SK-N-SH (cell line): ENCODE results near the gene MPZL1. TPM values are rescaled to one million over a fixed set of nuclear protein-coding genes. Genes with fewer than 3 reads are reported as not detected.

ENCODE experiments used
- CTCF ChIA-PET: fragments of 300-600, 350-600 bp; formaldehyde crosslinking; extraction: SDS; loops from one replicate; lab custom pipeline; 2021; lab: Yijun Ruan, JAX
- POLR2A ChIA-PET: fragments of 350-600 bp; sonication (Branson Sonifier 250); formaldehyde crosslinking; extraction: SDS; loops from one replicate; lab custom pipeline; 2020; ENCODE audit warnings: antibody characterized with exemption, inconsistent platforms; lab: Yijun Ruan, JAX
- DNase-seq: peaks from one replicate; pipeline ENCODE4 v3.0.0; 2012
- H2AFZ ChIP-seq: fragments of 200-600 bp; sonication (generic); 2 replicates; pipeline ENCODE4 v1.8.1; 2016; ENCODE audit warnings: antibody characterized with exemption, mild to moderate bottlenecking, low read depth
- H3F3A ChIP-seq: fragments of 200-600 bp; sonication (generic); replicated peaks from 2 replicates; pipeline ENCODE3; 2016; ENCODE audit warnings: antibody characterized with exemption, mild to moderate bottlenecking; ENCODE audit not compliant: insufficient read depth
- H3K27ac ChIP-seq, 2 experiments: fragments of 200-500 bp in 1 of 2; fragments of 200-600 bp in 1 of 2; sonication (Bioruptor generic) in 1 of 2; sonication (generic), shearing (Covaris generic) in 1 of 2; 2 replicates each; pipeline versions ENCODE4 v1.5.1 to v1.6.1; 2014 to 2016; ENCODE audit warnings: low read depth in 2 of 2, inconsistent platforms in 1 of 2, low read length in 1 of 2, mild to moderate bottlenecking in 1 of 2, mixed read lengths in 1 of 2
- H3K27me3 ChIP-seq: fragments of 200-600 bp; sonication (generic), shearing (Covaris generic); 2 replicates; pipeline ENCODE4 v1.6.1; 2016; ENCODE audit warnings: mixed run types; ENCODE audit not compliant: insufficient read depth
- H3K36me3 ChIP-seq, 2 experiments: fragments of 200-500 bp in 1 of 2; fragments of 200-600 bp in 1 of 2; sonication (Bioruptor generic) in 1 of 2; sonication (generic) in 1 of 2; replicated peaks in 1 of 2; 2 replicates each; pipeline versions ENCODE3 to v1.5.1; 2014 to 2016; ENCODE audit warnings: low read length in 1 of 2, mild to moderate bottlenecking in 1 of 2; ENCODE audit not compliant: insufficient read depth in 2 of 2, control insufficient read depth in 1 of 2
- H3K4me1 ChIP-seq, 2 experiments: fragments of 200-500 bp in 1 of 2; fragments of 200-600 bp in 1 of 2; sonication (Bioruptor generic) in 1 of 2; sonication (generic), shearing (Covaris generic) in 1 of 2; 2 replicates each; pipeline versions ENCODE4 v1.5.1 to v1.6.1; 2014 to 2016; ENCODE audit warnings: low read depth in 1 of 2, low read length in 1 of 2, mixed run types in 1 of 2; ENCODE audit not compliant: insufficient read depth in 2 of 2, control insufficient read depth in 1 of 2
- H3K4me2 ChIP-seq: fragments of 200-600 bp; sonication (generic), shearing (Covaris generic); 2 replicates; pipeline ENCODE4 v1.6.1; 2017; ENCODE audit warnings: mixed run types
- H3K4me3 ChIP-seq, 2 experiments: fragments of 200-500 bp in 1 of 2; fragments of 200-600 bp in 1 of 2; sonication (Bioruptor generic) in 1 of 2; sonication (generic), shearing (Covaris generic) in 1 of 2; 2 replicates each; pipeline versions ENCODE4 v1.5.1 to v1.8.1; 2014 to 2016; ENCODE audit warnings: low read depth in 2 of 2, inconsistent platforms in 1 of 2, low read length in 1 of 2, mild to moderate bottlenecking in 1 of 2, mixed read lengths in 1 of 2, moderate library complexity in 1 of 2
- H3K79me2 ChIP-seq: fragments of 200-600 bp; sonication (generic); 2 replicates; pipeline ENCODE4 v1.8.1; 2017; ENCODE audit warnings: mild to moderate bottlenecking; ENCODE audit not compliant: insufficient read depth
- H3K9ac ChIP-seq: fragments of 200-600 bp; sonication (generic); 2 replicates; pipeline ENCODE4 v1.6.1; 2017; ENCODE audit warnings: mixed run types
- H3K9me2 ChIP-seq: fragments of 200-600 bp; sonication (generic); 2 replicates; pipeline ENCODE4 v1.6.1; 2017; ENCODE audit warnings: mixed run types
- H3K9me3 ChIP-seq: fragments of 200-600 bp; sonication (generic); 2 replicates; pipeline ENCODE4 v1.6.1; 2017; ENCODE audit warnings: mixed run types, mild to moderate bottlenecking, moderate library complexity
- H4K20me1 ChIP-seq: fragments of 200-600 bp; sonication (generic); 2 replicates; pipeline ENCODE4 v1.6.1; 2017; ENCODE audit warnings: mild to moderate bottlenecking, mixed run types; ENCODE audit not compliant: insufficient read depth
- CTCF ChIP-seq: fragments of 200-600 bp; sonication (generic); IDR thresholded peaks from 2 replicates; pipeline ENCODE4 v1.6.1; 2017; ENCODE audit warnings: antibody characterized with exemption, mild to moderate bottlenecking, moderate library complexity
- EP300 ChIP-seq, 2 experiments: IDR thresholded peaks; 2 replicates each; pipeline versions ENCODE4 v1.4.0 to v1.6.1; 2012; ENCODE audit warnings: borderline replicate concordance in 1 of 2, low read depth in 1 of 2, low read length in 1 of 2
- FOXJ3 ChIP-seq: sonication (generic); formaldehyde crosslinking; IDR thresholded peaks from 2 replicates; pipeline ENCODE4 v1.5.1; 2020; ENCODE audit warnings: mild to moderate bottlenecking, missing genetic modification reagents
- IRF3 ChIP-seq: fragments of 150-350 bp; IDR thresholded peaks from 2 replicates; pipeline ENCODE4 v1.6.1; 2016; ENCODE audit warnings: mild to moderate bottlenecking, low read depth, low read length
- JUND ChIP-seq: IDR thresholded peaks from 2 replicates; pipeline ENCODE4 v1.4.0; 2012
- MAX ChIP-seq: IDR thresholded peaks from 2 replicates; pipeline ENCODE4 v1.4.0; 2012; ENCODE audit warnings: low read depth
- MEF2A ChIP-seq: IDR thresholded peaks from 2 replicates; pipeline ENCODE4 v1.4.0; 2012; ENCODE audit warnings: low read depth, borderline replicate concordance
- MXI1 ChIP-seq: IDR thresholded peaks from 2 replicates; pipeline ENCODE4 v1.6.1; 2012; ENCODE audit warnings: mild to moderate bottlenecking, low read depth, low read length, improper control_type of control experiment
- NFIC ChIP-seq: IDR thresholded peaks from 2 replicates; pipeline ENCODE4 v1.4.0; 2012; ENCODE audit warnings: borderline replicate concordance
- PBX3 ChIP-seq: IDR thresholded peaks from 2 replicates; pipeline ENCODE4; 2012
- POLR2AphosphoS5 ChIP-seq: IDR thresholded peaks from 2 replicates; pipeline ENCODE4 v1.6.1; 2012; ENCODE audit warnings: low read depth, low read length
- RCOR1 ChIP-seq: fragments of 150-350 bp; IDR thresholded peaks from 2 replicates; pipeline ENCODE4 v1.6.1; 2017; ENCODE audit warnings: antibody characterized with exemption, low read length
- RFX5 ChIP-seq: IDR thresholded peaks from 2 replicates; pipeline ENCODE4 v1.6.1; 2012; ENCODE audit warnings: mild to moderate bottlenecking, improper control_type of control experiment, low read length
- RXRA ChIP-seq: IDR thresholded peaks from 2 replicates; pipeline ENCODE4 v1.4.0; 2012; ENCODE audit warnings: low read depth, mild to moderate bottlenecking, borderline replicate concordance
- SMC3 ChIP-seq: IDR thresholded peaks from 2 replicates; pipeline ENCODE4 v1.6.1; 2012; ENCODE audit warnings: low read depth, low read length, improper control_type of control experiment
- TCF12 ChIP-seq: IDR thresholded peaks from 2 replicates; pipeline ENCODE4 v1.4.0; 2012
- TEAD4 ChIP-seq: IDR thresholded peaks from 2 replicates; pipeline ENCODE4 v1.4.0; 2012; ENCODE audit warnings: mild to moderate bottlenecking, borderline replicate concordance; ENCODE audit not compliant: insufficient read depth
- USF1 ChIP-seq: IDR thresholded peaks from 2 replicates; pipeline ENCODE4 v1.4.0; 2012; ENCODE audit warnings: low read depth, borderline replicate concordance
- USF2 ChIP-seq: fragments of 150-350 bp; IDR thresholded peaks from 2 replicates; pipeline ENCODE4 v1.6.1; 2017; ENCODE audit warnings: antibody characterized with exemption, low read length, low read depth, borderline replicate concordance
- WGBS: methylation state at CpG from one replicate; pipeline ENCODE4 v1.1.6; 2017; ENCODE audit warnings: low lambda C conversion rate; 5-methylcytosine and 5-hydroxymethylcytosine counted together
- polyA plus RNA-seq, 3 experiments: library from polyadenylated mRNA; depleted of rRNA; stranded (reverse); fragments of >200 nt; gene quantifications; 2 replicates each; pipeline ENCODE4 v1.2.3, GENCODE V29; 2012

The MPZL1 gene
- polyA plus RNA-seq, 1 of the 3 experiments (the other 2 are of a cell fraction) = 27.3 TPM

GRCh38 chr1:167708940-167709389, 12.8 kb upstream of the MPZL1 start:
- CTCF ChIA-PET = interaction anchor here (2.8 kb wide), 1 partner anchor 21 kb away, joined by 14 read pairs; no protein-coding TSS in a partner anchor
- Histone ChIP-seq H3K9me2 (no peaks in the 10 kb centered on the region), H3K4me3 (no peak overlapping the region), H3K27me3 (peaks cover 13% of the 10 kb centered on the region; the same call in 1 of the 2 replicates), H3K36me3 (no peaks in the 10 kb centered on the region), H3K79me2 (no peaks in the 10 kb centered on the region), H3K4me1 (peaks cover 0 to 5% of the 10 kb centered on the region in 2 experiments; a peak in 1 of 4 replicates), H3F3A (no peaks in the 10 kb centered on the region), H3K9me3 (no peaks in the 10 kb centered on the region), H3K9ac (no peak overlapping the region), H3K4me2 (no peak overlapping the region), H4K20me1 (no peaks in the 10 kb centered on the region), H3K27ac (no peak overlapping the region), H2AFZ (no peak overlapping the region)
- TF ChIP-seq EP300 (IDR thresholded peaks at IDR 0.05; ENCODE audit: borderline replicate concordance in 1 of 2, low read depth in 1 of 2, low read length in 1 of 2) (no peak), JUND (no peak), POLR2AphosphoS5 (no peak), MAX (no peak), USF2 (no peak), MEF2A (no peak), RFX5 (no peak), MXI1 (no peak), RXRA (no peak), SMC3 (no peak), TEAD4 (no peak), IRF3 (no peak), CTCF (no peak), TCF12 (no peak), NFIC (no peak), FOXJ3 (CRISPR knock-in tag) (no peak), RCOR1 (no peak), PBX3 (no peak), USF1 (no peak)
- POLR2A ChIA-PET = interaction anchor here (0.6 kb wide), 1 partner anchor 118 kb away, joined by 3 read pairs; no protein-coding TSS in a partner anchor
- DNase-seq = no peak
- WGBS = 94% methylated on average over 3 of the region's 3 CpGs
